GM12874 (cell line): Measurements from ENCODE around the gene SIPA1L3.

Experiments used
- CTCF ChIP-seq: IDR thresholded peaks from 2 replicates; pipeline ENCODE4 v1.5.1; 2011; ENCODE audit warnings: low read depth, mild to moderate bottlenecking, control low read depth, low read length, moderate library complexity; ENCODE audit not compliant: insufficient read depth

SIPA1L3 gene

GRCh38 chr19:38122402-38123093, 215.5 kb downstream of the SIPA1L3 start:
- TF ChIP-seq CTCF, result no peak

- no peak for TF ChIP-seq CTCF
Measured at GRCh38 chr19:38125238-38125637, 218.2 kb downstream of the SIPA1L3 start.

GRCh38 chr19:38130399-38130798, 223.4 kb downstream of the SIPA1L3 start:
- no peak for TF ChIP-seq CTCF

GRCh38 chr19:38132781-38133180, 225.8 kb downstream of the SIPA1L3 start:
- no peak for TF ChIP-seq CTCF

GRCh38 chr19:38133319-38133718, 226.3 kb downstream of the SIPA1L3 start:
- no peak for TF ChIP-seq CTCF

- peak; percentile 74 for TF ChIP-seq CTCF
Measured at GRCh38 chr19:38134540-38135149, 227.6 kb downstream of the SIPA1L3 start.

- no peak for TF ChIP-seq CTCF
Measured at GRCh38 chr19:38135150-38135998, 228.4 kb downstream of the SIPA1L3 start.
